HepG2 (cell line): ENCODE results near the gene CHRM3. TPM values are rescaled to one million over a fixed set of nuclear protein-coding genes. Genes with fewer than 3 reads are reported as not detected.

Experiments used
- ATAC-seq: fragments of 200-7000 bp; cut with Tn5 transposase; 3 replicates; pipeline ENCODE4 v1.9.1; 2020; ENCODE audit warnings: mild to moderate bottlenecking, moderate library complexity
- BruUV-seq: library from RNA; stranded (reverse); fragments of 400-500 nt; replicated peaks from 2 replicates; lab custom pipeline; 2021; lab: Mats Ljungman, UMichigan
- CTCF ChIA-PET: fragments of 300-600 bp; formaldehyde crosslinking; extraction: SDS; loops from one replicate; lab custom pipeline; 2021; ENCODE audit warnings: low total read pairs, inconsistent platforms, low intra/inter-chr PET ratio; lab: Yijun Ruan, JAX
- POLR2A ChIA-PET: fragments of 350-600 bp; sonication (Branson Sonifier 250); formaldehyde crosslinking; loops from one replicate; lab custom pipeline; 2020; ENCODE audit warnings: antibody characterized with exemption, inconsistent platforms; lab: Yijun Ruan, JAX
- DNase-seq: peaks from one replicate; pipeline ENCODE4 v3.0.0-alpha.2; 2015; ENCODE audit warnings: low spot score
- FAIRE-seq: peaks from 3 replicates; lab custom pipeline; 2011; peaks lifted over from hg19 to GRCh38; lab: Jason Lieb, UNC
- H2AFZ ChIP-seq: one replicate; pipeline ENCODE4 v1.6.1; 2011; ENCODE audit warnings: low read length, inconsistent platforms
- H3K27ac ChIP-seq: fragments of 300-600 bp; 3 replicates; pipeline ENCODE4 v1.8.0; 2011; ENCODE audit warnings: mixed run types, mild to moderate bottlenecking, mixed read lengths, low read length, inconsistent platforms; ENCODE audit not compliant: insufficient read depth; ENCODE audit errors: extremely low read length
- H3K27me3 ChIP-seq, 2 experiments: fragments of 200-600 bp in 1 of 2; 2 replicates in 1 of 2; 3 replicates in 1 of 2; pipeline versions ENCODE4 v1.6.0 to v1.8.0; 2011; ENCODE audit warnings: low read length in 2 of 2, mild to moderate bottlenecking in 2 of 2, moderate library complexity in 2 of 2, inconsistent platforms in 1 of 2; ENCODE audit not compliant: insufficient read depth in 2 of 2, control insufficient read depth in 1 of 2
- H3K36me3 ChIP-seq, 2 experiments: fragments of 200-600 bp in 1 of 2; replicated peaks in 1 of 2; 2 replicates in 1 of 2; 3 replicates in 1 of 2; pipeline versions ENCODE4 v1.5.1 to v1.8.0; 2011; ENCODE audit warnings: low read length in 2 of 2, inconsistent platforms in 1 of 2; ENCODE audit not compliant: insufficient read depth in 2 of 2, control insufficient read depth in 1 of 2
- H3K4me1 ChIP-seq: 2 replicates; pipeline ENCODE4 v1.5.1; 2012; ENCODE audit warnings: low read length, inconsistent platforms; ENCODE audit not compliant: insufficient read depth
- H3K4me2 ChIP-seq: 2 replicates; pipeline ENCODE4 v1.6.0; 2011; ENCODE audit warnings: low read depth, low read length, inconsistent platforms
- H3K4me3 ChIP-seq, 3 experiments: fragments of 200-600 bp in 1 of 3; sonication (generic), shearing (Covaris generic) in 1 of 3; replicated peaks in 1 of 3; 2 replicates each; pipeline ENCODE4 v1.5.1; 2011 to 2016; ENCODE audit warnings: low read length in 3 of 3, inconsistent platforms in 2 of 3, low read depth in 2 of 3, mild to moderate bottlenecking in 2 of 3, control low read depth in 1 of 3, mixed read lengths in 1 of 3; ENCODE audit not compliant: insufficient read depth in 1 of 3
- H3K79me2 ChIP-seq: one replicate; pipeline ENCODE4 v1.6.1; 2011; ENCODE audit warnings: low read length, inconsistent platforms; ENCODE audit not compliant: insufficient read depth
- H3K9ac ChIP-seq: 2 replicates; pipeline ENCODE4 v1.6.0; 2011; ENCODE audit warnings: mild to moderate bottlenecking, low read depth, low read length, inconsistent platforms; ENCODE audit not compliant: insufficient read depth
- H3K9me3 ChIP-seq: 2 replicates; pipeline ENCODE4 v1.5.1; 2012; ENCODE audit warnings: mild to moderate bottlenecking, low read length
- H4K20me1 ChIP-seq: 2 replicates; pipeline ENCODE4 v1.6.0; 2011; ENCODE audit warnings: inconsistent platforms, mild to moderate bottlenecking, low read length, moderate library complexity; ENCODE audit not compliant: insufficient read depth
- ERF ChIP-seq: IDR thresholded peaks from 2 replicates; pipeline ENCODE4 v1.6.1; 2018; ENCODE audit warnings: missing biosample characterization, missing genetic modification reagents
- ESRRA ChIP-seq: sonication (generic); formaldehyde crosslinking; IDR thresholded peaks from 2 replicates; pipeline ENCODE4 v1.5.1; 2020; ENCODE audit warnings: mild to moderate bottlenecking, low read depth, missing genetic modification reagents
- KDM1A ChIP-seq: IDR thresholded peaks from 2 replicates; pipeline ENCODE4 v1.6.1; 2016; ENCODE audit warnings: missing compliant biosample characterization
- KDM2A ChIP-seq: sonication (generic); formaldehyde crosslinking; IDR thresholded peaks from 2 replicates; pipeline ENCODE4 v1.4.0; 2020; ENCODE audit warnings: low read depth, missing genetic modification reagents, borderline replicate concordance
- PLRG1 ChIP-seq: fragments of 450-650 bp; conservative IDR thresholded peaks from 2 replicates; pipeline ENCODE4 v1.6.1; 2016
- POGZ ChIP-seq: sonication (generic); formaldehyde crosslinking; IDR thresholded peaks from 2 replicates; pipeline ENCODE4 v1.4.0; 2020; ENCODE audit warnings: mild to moderate bottlenecking, missing genetic modification reagents
- SKI ChIP-seq: fragments of 450-650 bp; IDR thresholded peaks from one replicate; pipeline ENCODE4 v1.6.1; 2018; ENCODE audit warnings: mild to moderate bottlenecking; ENCODE audit not compliant: partially characterized antibody
- ZNF274 ChIP-seq: sonication (generic); formaldehyde crosslinking; IDR thresholded peaks from 2 replicates; pipeline ENCODE4 v1.5.1; 2020; ENCODE audit warnings: mild to moderate bottlenecking, missing genetic modification reagents
- ZNF382 ChIP-seq: sonication (generic); formaldehyde crosslinking; IDR thresholded peaks from 2 replicates; pipeline ENCODE4 v1.5.0; 2020; ENCODE audit warnings: missing genetic modification reagents, mild to moderate bottlenecking, borderline replicate concordance
- ZNF383 ChIP-seq: sonication (generic); formaldehyde crosslinking; IDR thresholded peaks from 2 replicates; pipeline ENCODE4 v1.4.0; 2020; ENCODE audit warnings: missing genetic modification reagents, mild to moderate bottlenecking, borderline replicate concordance
- ZNF674 ChIP-seq: sonication (generic); formaldehyde crosslinking; IDR thresholded peaks from 2 replicates; pipeline ENCODE4 v1.5.0; 2020; ENCODE audit warnings: low read depth, mild to moderate bottlenecking, missing genetic modification reagents
- WGBS: methylation state at CpG from one replicate; pipeline ENCODE4 v1.1.6; 2017; ENCODE audit warnings: low lambda C conversion rate; 5-methylcytosine and 5-hydroxymethylcytosine counted together
- in situ Hi-C: cut with HindIII; loops from 2 replicates; pipeline ENCODE4 v1.10.0; 2017; ENCODE audit warnings: low pct_unique_long_range_greater_than_20kb; ENCODE audit not compliant: extremely low pct_ligation_motif_present
- intact Hi-C: fragments of 100-400 bp; cut with micrococcal nuclease; formaldehyde crosslinking; loops from one replicate; pipeline ENCODE4 v1.10.0; 2022; ENCODE audit not compliant: unreplicated experiment
- polyA plus RNA-seq, 8 experiments: library from polyadenylated mRNA; depleted of rRNA in 3 of 8; stranded (reverse) in 7 of 8; unstranded in 1 of 8; fragments of >200 nt; fragmentation: Illumina TruSeq in 4 of 8; extraction: Trizol in 4 of 8; gene quantifications; 2 replicates each; pipeline versions ENCODE4 v1.2.1 to v1.2.3, GENCODE V29; 2011 to 2016; ENCODE audit warnings: low read depth in 4 of 8, missing spikeins in 1 of 8, mixed read lengths in 1 of 8; ENCODE audit not compliant: insufficient read depth in 1 of 8
- total RNA-seq, 5 experiments: library from RNA; depleted of rRNA; stranded (reverse); fragments of >200 nt; fragmentation: Illumina TruSeq; extraction: Trizol; gene quantifications; 2 replicates each; pipeline ENCODE4 v1.2.3, GENCODE V29; 2016; ENCODE audit warnings: low read depth in 1 of 5
- TF ChIP-seq, protein P1 (sequence below): sonication (generic); formaldehyde crosslinking; IDR thresholded peaks from 2 replicates; pipeline ENCODE4 v1.5.1; 2020; ENCODE audit warnings: missing genetic modification reagents, mild to moderate bottlenecking, borderline replicate concordance
- TF ChIP-seq, protein P2 (sequence below): sonication (generic); formaldehyde crosslinking; IDR thresholded peaks from 2 replicates; pipeline ENCODE4 v1.4.0; 2020; ENCODE audit warnings: mild to moderate bottlenecking, missing genetic modification reagents
- TF ChIP-seq, protein P3 (sequence below): fragments of 450-650 bp; IDR thresholded peaks from 2 replicates; pipeline ENCODE4 v1.6.1; 2016
- TF ChIP-seq, protein P4 (sequence below): sonication (generic); formaldehyde crosslinking; IDR thresholded peaks from 2 replicates; pipeline ENCODE4 v1.4.0; 2020; ENCODE audit warnings: missing genetic modification reagents

Gene CHRM3
- total and polyA plus RNA-seq, 2 of the 13 experiments (the other 11 are each of a cell fraction or from before 2014, with no cell fraction given): not detected

DNA sequence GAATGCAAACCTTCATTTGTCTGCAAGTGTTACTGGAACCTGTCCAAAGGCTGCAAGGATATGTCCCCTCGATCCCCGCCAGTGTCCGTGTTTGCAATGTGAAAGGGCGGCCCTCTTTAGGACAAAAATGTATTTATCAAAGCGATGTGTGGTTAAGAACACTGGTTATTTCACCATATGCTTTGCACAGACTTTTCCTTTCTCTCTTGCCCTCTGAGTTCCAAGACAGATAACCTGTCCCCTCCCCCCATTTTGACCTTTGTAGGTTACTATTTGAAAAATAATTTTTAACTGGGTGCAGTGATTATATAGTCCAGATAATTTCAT is 1.8 kb downstream of the CHRM3 start:
- H4K20me1 ChIP-seq: no peaks in the 10 kb centered on the region
- H3K4me2 ChIP-seq: no peak overlapping the region
- TF ChIP-seq ZNF382 (CRISPR knock-in tag): no peak
- no peak for TF ChIP-seq POGZ (CRISPR knock-in tag)
- TF ChIP-seq, protein P1, sequence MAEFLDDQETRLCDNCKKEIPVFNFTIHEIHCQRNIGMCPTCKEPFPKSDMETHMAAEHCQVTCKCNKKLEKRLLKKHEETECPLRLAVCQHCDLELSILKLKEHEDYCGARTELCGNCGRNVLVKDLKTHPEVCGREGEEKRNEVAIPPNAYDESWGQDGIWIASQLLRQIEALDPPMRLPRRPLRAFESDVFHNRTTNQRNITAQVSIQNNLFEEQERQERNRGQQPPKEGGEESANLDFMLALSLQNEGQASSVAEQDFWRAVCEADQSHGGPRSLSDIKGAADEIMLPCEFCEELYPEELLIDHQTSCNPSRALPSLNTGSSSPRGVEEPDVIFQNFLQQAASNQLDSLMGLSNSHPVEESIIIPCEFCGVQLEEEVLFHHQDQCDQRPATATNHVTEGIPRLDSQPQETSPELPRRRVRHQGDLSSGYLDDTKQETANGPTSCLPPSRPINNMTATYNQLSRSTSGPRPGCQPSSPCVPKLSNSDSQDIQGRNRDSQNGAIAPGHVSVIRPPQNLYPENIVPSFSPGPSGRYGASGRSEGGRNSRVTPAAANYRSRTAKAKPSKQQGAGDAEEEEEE (CRISPR knock-in tag): no peak
- no peak for TF ChIP-seq ERF (CRISPR knock-in tag)
- no peak for TF ChIP-seq KDM1A (CRISPR knock-in tag)
- TF ChIP-seq, protein P2, sequence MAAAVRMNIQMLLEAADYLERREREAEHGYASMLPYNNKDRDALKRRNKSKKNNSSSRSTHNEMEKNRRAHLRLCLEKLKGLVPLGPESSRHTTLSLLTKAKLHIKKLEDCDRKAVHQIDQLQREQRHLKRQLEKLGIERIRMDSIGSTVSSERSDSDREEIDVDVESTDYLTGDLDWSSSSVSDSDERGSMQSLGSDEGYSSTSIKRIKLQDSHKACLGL (CRISPR knock-in tag): no peak
- no peak for TF ChIP-seq ZNF674
- TF ChIP-seq PLRG1: no peak
- no peak for TF ChIP-seq ZNF274 (CRISPR knock-in tag)
- no peak for TF ChIP-seq SKI
- TF ChIP-seq ESRRA (CRISPR knock-in tag): no peak
- TF ChIP-seq KDM2A (CRISPR knock-in tag): no peak
- TF ChIP-seq, protein P3, sequence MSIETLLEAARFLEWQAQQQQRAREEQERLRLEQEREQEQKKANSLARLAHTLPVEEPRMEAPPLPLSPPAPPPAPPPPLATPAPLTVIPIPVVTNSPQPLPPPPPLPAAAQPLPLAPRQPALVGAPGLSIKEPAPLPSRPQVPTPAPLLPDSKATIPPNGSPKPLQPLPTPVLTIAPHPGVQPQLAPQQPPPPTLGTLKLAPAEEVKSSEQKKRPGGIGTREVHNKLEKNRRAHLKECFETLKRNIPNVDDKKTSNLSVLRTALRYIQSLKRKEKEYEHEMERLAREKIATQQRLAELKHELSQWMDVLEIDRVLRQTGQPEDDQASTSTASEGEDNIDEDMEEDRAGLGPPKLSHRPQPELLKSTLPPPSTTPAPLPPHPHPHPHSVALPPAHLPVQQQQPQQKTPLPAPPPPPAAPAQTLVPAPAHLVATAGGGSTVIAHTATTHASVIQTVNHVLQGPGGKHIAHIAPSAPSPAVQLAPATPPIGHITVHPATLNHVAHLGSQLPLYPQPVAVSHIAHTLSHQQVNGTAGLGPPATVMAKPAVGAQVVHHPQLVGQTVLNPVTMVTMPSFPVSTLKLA: no peak
- TF ChIP-seq, protein P4, sequence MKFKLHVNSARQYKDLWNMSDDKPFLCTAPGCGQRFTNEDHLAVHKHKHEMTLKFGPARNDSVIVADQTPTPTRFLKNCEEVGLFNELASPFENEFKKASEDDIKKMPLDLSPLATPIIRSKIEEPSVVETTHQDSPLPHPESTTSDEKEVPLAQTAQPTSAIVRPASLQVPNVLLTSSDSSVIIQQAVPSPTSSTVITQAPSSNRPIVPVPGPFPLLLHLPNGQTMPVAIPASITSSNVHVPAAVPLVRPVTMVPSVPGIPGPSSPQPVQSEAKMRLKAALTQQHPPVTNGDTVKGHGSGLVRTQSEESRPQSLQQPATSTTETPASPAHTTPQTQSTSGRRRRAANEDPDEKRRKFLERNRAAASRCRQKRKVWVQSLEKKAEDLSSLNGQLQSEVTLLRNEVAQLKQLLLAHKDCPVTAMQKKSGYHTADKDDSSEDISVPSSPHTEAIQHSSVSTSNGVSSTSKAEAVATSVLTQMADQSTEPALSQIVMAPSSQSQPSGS: no peak
- TF ChIP-seq ZNF383: no peak
- H3K36me3 ChIP-seq: no peaks in the 10 kb centered on the region
- no peak overlapping the region for H3K9ac ChIP-seq
- H3K27me3 ChIP-seq: no peaks in the 10 kb centered on the region
- POLR2A ChIA-PET: no interaction called here
- no TSS peak for BruUV-seq
- H3K79me2 ChIP-seq: no peaks in the 10 kb centered on the region
- peaks cover 20% of the 10 kb centered on the region; the same call in 1 of the 2 replicates for H3K9me3 ChIP-seq
- no peaks in the 10 kb centered on the region for H3K4me1 ChIP-seq
- FAIRE-seq (no peak), DNase-seq (no peak), ATAC-seq (no peak)
- no peak overlapping the region for H3K27ac ChIP-seq
- CTCF ChIA-PET: no interaction called here
- no peak overlapping the region for H2AFZ ChIP-seq
- H3K4me3 ChIP-seq: no peak overlapping the region
- 27% methylated on average over 2 of the region's 5 CpGs for WGBS
- intact Hi-C loops: no loop called here
- in situ Hi-C loops: no loop called here
